Measurements from ENCODE around the gene CTNNA3. TPM values are rescaled to one million over a fixed set of nuclear protein-coding genes. Genes with fewer than 3 reads are reported as not detected.
"Not testable (repeated sequence)": the region's sequence is repeated elsewhere in the genome, so short reads cannot be mapped to it uniquely, and the experiment has no call there.

Gene CTNNA3
- total and polyA plus RNA-seq, 4 donors, result 0.38 to 8.9 (median 5.2) TPM

DNA sequence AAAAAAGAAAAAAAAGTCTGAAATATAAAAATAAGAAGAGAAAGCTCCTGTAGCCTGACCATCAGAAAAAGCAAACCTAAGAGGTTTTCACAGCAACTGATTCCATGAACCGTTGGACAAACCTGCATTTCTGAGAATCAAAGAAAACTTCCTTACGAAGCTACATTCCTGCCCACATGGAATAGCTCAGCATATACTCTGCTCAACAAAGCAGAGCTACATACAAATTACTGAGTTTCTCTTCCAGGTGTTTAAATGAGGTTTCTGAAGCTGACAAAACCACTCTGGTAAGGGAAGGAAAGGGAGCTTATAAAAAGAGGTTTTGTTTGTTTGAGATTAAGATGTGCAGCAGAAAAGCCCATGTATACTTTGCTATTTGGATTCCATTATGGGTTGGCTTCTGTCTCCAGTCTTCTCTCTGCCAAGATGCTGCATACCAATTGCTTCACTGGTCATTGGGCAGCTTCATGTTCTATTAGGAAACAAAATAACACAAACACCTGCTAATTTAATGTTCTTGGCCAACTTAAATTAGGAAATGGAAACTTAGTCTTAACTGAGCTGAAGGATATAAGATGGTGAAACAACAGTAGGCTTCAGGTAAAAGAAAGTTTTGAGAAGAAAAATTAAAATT, 456.0 kb downstream of the CTNNA3 start:
- WGBS, 2 donors, result 66 to 76% methylated on average over 2 of the region's 2 CpGs
- Histone ChIP-seq H3K4me1 (ENCODE audit: control insufficient read depth in 1 of 2, insufficient read depth in 2 of 2, low read length in 2 of 2) (no peaks in the 10 kb centered on the region), H3K27me3 (ENCODE audit: control insufficient read depth in 1 of 2, insufficient read depth in 2 of 2, low read length in 1 of 2) (no peaks in the 10 kb centered on the region), H3K4me3 (ENCODE audit: low read length in 2 of 2) (no peak overlapping the region), H3K27ac (ENCODE audit: low read depth in 1 of 2, low read length in 2 of 2) (no peak overlapping the region), H3K9me3 (ENCODE audit: control insufficient read depth, low read length) (no peaks in the 10 kb centered on the region), H3K36me3 (ENCODE audit: control insufficient read depth in 1 of 2, insufficient read depth in 2 of 2, low read length in 1 of 2) (no peaks in the 10 kb centered on the region)
- intact Hi-C loops (cut with DNase I), result no loop called here
- ATAC-seq (ENCODE audit: low FRiP score) (no peak), DNase-seq (no peak)

- H3K4me1 ChIP-seq (ENCODE audit: control insufficient read depth in 1 of 2, insufficient read depth in 2 of 2, low read length in 2 of 2); H3K9me3 ChIP-seq (ENCODE audit: control insufficient read depth, low read length); H3K4me3 ChIP-seq (ENCODE audit: low read length in 2 of 2); intact Hi-C loops (cut with DNase I); H3K27ac ChIP-seq (ENCODE audit: low read depth in 1 of 2, low read length in 2 of 2); H3K27me3 ChIP-seq (ENCODE audit: control insufficient read depth in 1 of 2, insufficient read depth in 2 of 2, low read length in 1 of 2); H3K36me3 ChIP-seq (ENCODE audit: control insufficient read depth in 1 of 2, insufficient read depth in 2 of 2, low read length in 1 of 2); ATAC-seq (ENCODE audit: low FRiP score); DNase-seq: not testable (repeated sequence)
- 28 to 32% methylated on average over 29 of the region's 29 CpGs for WGBS, 2 donors
Measured at GRCh38 chr10:67230680-67231500, 465.1 kb downstream of the CTNNA3 start.

DNA sequence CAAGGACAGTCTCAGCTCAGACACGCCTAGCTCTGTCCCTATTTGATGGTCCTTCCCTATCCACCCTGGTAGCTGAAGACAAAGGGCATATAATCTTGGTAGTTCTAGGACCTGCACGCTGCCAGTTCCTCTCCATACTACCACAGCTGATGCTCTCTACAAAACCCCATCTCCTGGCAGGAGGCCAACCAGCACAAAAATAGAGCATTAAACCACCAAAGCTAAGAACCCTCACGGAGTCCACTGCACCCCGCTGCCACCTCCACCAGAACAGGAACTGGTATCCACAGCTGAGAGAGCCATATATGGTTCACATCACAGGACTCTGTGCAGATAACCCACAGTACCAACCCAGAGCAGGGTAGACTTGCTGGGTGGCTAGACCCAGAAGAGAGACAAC, 470.8 kb downstream of the CTNNA3 start:
- intact Hi-C loops (cut with DNase I), result no loop called here
- Histone ChIP-seq H3K27me3 (ENCODE audit: control insufficient read depth in 1 of 2, insufficient read depth in 2 of 2, low read length in 1 of 2) (no peaks in the 10 kb centered on the region), H3K27ac (ENCODE audit: low read depth in 1 of 2, low read length in 2 of 2) (no peak overlapping the region), H3K4me3 (ENCODE audit: low read length in 2 of 2) (no peak overlapping the region), H3K9me3 (ENCODE audit: control insufficient read depth, low read length) (no peaks in the 10 kb centered on the region), H3K4me1 (ENCODE audit: control insufficient read depth in 1 of 2, insufficient read depth in 2 of 2, low read length in 2 of 2) (no peaks in the 10 kb centered on the region), H3K36me3 (ENCODE audit: control insufficient read depth in 1 of 2, insufficient read depth in 2 of 2, low read length in 1 of 2) (no peaks in the 10 kb centered on the region)
- DNase-seq, result no peak
- 94 to 96% methylated on average over 4 of the region's 4 CpGs for WGBS, 2 donors
- no peak for ATAC-seq (ENCODE audit: low FRiP score)

DNA sequence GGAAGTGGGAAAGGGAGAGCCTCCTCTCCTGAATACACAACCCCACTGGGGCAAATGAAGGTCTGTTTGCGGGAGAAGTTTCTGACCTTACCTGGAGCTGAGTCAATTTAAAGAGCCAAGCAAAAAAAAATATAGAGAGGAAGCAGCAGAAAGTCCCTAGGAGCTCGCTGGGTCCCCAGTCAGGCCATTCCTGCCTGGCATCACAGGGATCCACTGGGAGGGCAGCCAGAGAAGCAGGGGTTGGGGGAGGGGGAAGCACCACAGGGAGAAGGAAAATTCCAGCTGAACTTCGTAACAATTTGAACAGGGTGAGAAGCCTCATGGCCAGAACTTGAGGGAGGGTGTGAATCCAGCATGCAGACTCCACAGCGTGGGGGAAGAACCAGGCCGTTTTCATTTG, 471.4 kb downstream of the CTNNA3 start:
- ATAC-seq (ENCODE audit: low FRiP score) (no peak), DNase-seq (no peak)
- Histone ChIP-seq H3K27ac (ENCODE audit: low read depth in 1 of 2, low read length in 2 of 2) (no peak overlapping the region), H3K4me3 (ENCODE audit: low read length in 2 of 2) (no peak overlapping the region), H3K36me3 (ENCODE audit: control insufficient read depth in 1 of 2, insufficient read depth in 2 of 2, low read length in 1 of 2) (no peaks in the 10 kb centered on the region), H3K4me1 (ENCODE audit: control insufficient read depth in 1 of 2, insufficient read depth in 2 of 2, low read length in 2 of 2) (no peaks in the 10 kb centered on the region), H3K9me3 (ENCODE audit: control insufficient read depth, low read length) (no peaks in the 10 kb centered on the region), H3K27me3 (ENCODE audit: control insufficient read depth in 1 of 2, insufficient read depth in 2 of 2, low read length in 1 of 2) (no peaks in the 10 kb centered on the region)
- WGBS, 2 donors, result 69 to 77% methylated on average over 5 of the region's 5 CpGs
- intact Hi-C loops (cut with DNase I), result no loop called here

DNA sequence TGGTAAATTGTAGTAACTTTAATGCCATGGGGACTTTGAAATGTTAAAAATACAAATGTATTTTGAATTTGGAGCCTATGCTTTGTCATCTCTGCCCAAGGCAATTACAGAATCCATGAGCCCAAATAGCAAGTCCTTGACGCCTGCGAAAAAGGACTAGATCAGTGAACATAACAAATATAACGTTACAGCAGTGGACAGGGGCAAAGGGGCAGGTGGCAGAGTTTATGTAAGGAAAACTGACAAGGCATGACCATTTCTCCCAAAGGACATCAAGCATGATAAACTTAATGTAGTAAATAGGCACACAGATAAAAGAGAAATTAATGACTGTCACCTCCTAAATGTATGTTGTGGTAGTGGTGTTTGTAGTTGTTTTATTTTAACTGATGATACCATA, 473.1 kb downstream of the CTNNA3 start:
- 61 to 69% methylated on average over 3 of the region's 3 CpGs for WGBS, 2 donors
- Histone ChIP-seq H3K27ac (ENCODE audit: low read depth in 1 of 2, low read length in 2 of 2) (no peak overlapping the region), H3K36me3 (ENCODE audit: control insufficient read depth in 1 of 2, insufficient read depth in 2 of 2, low read length in 1 of 2) (peaks cover 0 to 2% of the 10 kb centered on the region in 2 donors), H3K9me3 (ENCODE audit: control insufficient read depth, low read length) (no peaks in the 10 kb centered on the region), H3K27me3 (ENCODE audit: control insufficient read depth in 1 of 2, insufficient read depth in 2 of 2, low read length in 1 of 2) (no peaks in the 10 kb centered on the region), H3K4me1 (ENCODE audit: control insufficient read depth in 1 of 2, insufficient read depth in 2 of 2, low read length in 2 of 2) (no peaks in the 10 kb centered on the region), H3K4me3 (ENCODE audit: low read length in 2 of 2) (no peak overlapping the region)
- intact Hi-C loops (cut with DNase I), result no loop called here
- ATAC-seq (ENCODE audit: low FRiP score) (no peak), DNase-seq (no peak)

DNA sequence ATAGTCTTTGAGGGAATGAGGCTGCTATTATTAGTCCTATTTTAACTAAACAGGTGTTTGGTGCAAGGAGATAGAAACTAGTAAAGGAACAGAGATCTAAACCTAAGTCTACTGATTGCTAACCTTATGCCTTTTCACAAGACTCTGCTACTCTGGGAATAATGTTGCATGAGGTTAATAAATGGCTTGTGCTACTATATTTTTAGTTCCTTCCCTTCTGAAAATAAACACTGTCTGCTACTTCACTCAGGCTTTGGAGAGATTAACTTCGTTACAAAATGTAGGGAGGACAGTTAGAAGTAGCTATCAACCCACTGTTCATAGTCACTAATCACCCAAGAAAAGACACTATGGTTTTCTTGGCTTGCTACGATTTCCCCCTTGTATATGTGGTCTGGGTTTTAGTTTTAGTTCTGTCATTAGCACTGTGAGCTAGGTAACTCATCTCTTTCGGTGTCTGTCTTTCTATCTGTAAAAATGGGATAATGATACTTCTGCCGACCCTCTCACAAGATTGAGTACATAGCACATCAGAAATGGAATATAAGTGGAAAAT, 474.0 kb downstream of the CTNNA3 start:
- WGBS, 2 donors, result 58 to 68% methylated on average over 4 of the region's 4 CpGs
- no peaks in the 10 kb centered on the region for H3K27me3 ChIP-seq (ENCODE audit: control insufficient read depth in 1 of 2, insufficient read depth in 2 of 2, low read length in 1 of 2)
- peaks cover 0 to 2% of the 10 kb centered on the region in 2 donors for H3K36me3 ChIP-seq (ENCODE audit: control insufficient read depth in 1 of 2, insufficient read depth in 2 of 2, low read length in 1 of 2)
- no peak for DNase-seq
- H3K27ac ChIP-seq (ENCODE audit: low read depth in 1 of 2, low read length in 2 of 2), result no peak overlapping the region
- H3K4me3 ChIP-seq (ENCODE audit: low read length in 2 of 2), result no peak overlapping the region
- intact Hi-C loops (cut with DNase I), result no loop called here
- H3K9me3 ChIP-seq (ENCODE audit: control insufficient read depth, low read length), result no peaks in the 10 kb centered on the region
- no peaks in the 10 kb centered on the region for H3K4me1 ChIP-seq (ENCODE audit: control insufficient read depth in 1 of 2, insufficient read depth in 2 of 2, low read length in 2 of 2)
- no peak for ATAC-seq (ENCODE audit: low FRiP score)

DNA sequence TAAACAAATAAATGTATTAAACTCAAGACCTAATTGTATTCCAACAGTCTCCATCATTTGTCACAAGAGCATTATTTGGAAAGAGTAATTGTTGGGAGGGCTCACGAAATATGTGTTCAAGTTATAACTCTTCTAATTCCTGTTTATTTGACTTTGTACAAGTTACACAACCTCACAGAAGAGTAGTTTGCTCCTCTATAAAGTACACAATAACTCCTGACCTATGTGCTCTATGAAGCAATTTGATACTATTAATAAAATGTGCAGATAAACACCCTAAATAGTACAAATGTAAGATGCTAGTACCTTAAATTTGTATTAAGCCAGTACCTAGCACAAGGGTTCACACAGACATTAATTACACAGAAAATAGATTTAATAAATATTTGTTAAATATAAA, 484.3 kb downstream of the CTNNA3 start:
- ATAC-seq (ENCODE audit: low FRiP score) (no peak), DNase-seq (no peak)
- intact Hi-C loops (cut with DNase I), result no loop called here
- Histone ChIP-seq H3K27ac (ENCODE audit: low read depth in 1 of 2, low read length in 2 of 2) (no peak overlapping the region), H3K4me1 (ENCODE audit: control insufficient read depth in 1 of 2, insufficient read depth in 2 of 2, low read length in 2 of 2) (no peaks in the 10 kb centered on the region), H3K36me3 (ENCODE audit: control insufficient read depth in 1 of 2, insufficient read depth in 2 of 2, low read length in 1 of 2) (no peaks in the 10 kb centered on the region), H3K9me3 (ENCODE audit: control insufficient read depth, low read length) (no peaks in the 10 kb centered on the region), H3K4me3 (ENCODE audit: low read length in 2 of 2) (no peak overlapping the region), H3K27me3 (ENCODE audit: control insufficient read depth in 1 of 2, insufficient read depth in 2 of 2, low read length in 1 of 2) (no peaks in the 10 kb centered on the region)
- 90 to 93% methylated on average over 1 of the region's 1 CpG for WGBS, 2 donors

- H3K27ac ChIP-seq (ENCODE audit: low read depth in 1 of 2, low read length in 2 of 2); H3K4me1 ChIP-seq (ENCODE audit: control insufficient read depth in 1 of 2, insufficient read depth in 2 of 2, low read length in 2 of 2); intact Hi-C loops (cut with DNase I); ATAC-seq (ENCODE audit: low FRiP score); H3K9me3 ChIP-seq (ENCODE audit: control insufficient read depth, low read length); H3K27me3 ChIP-seq (ENCODE audit: control insufficient read depth in 1 of 2, insufficient read depth in 2 of 2, low read length in 1 of 2); DNase-seq; H3K4me3 ChIP-seq (ENCODE audit: low read length in 2 of 2); H3K36me3 ChIP-seq (ENCODE audit: control insufficient read depth in 1 of 2, insufficient read depth in 2 of 2, low read length in 1 of 2): not testable (repeated sequence)
- 84 to 88% methylated on average over 6 of the region's 6 CpGs for WGBS, 2 donors
Measured at GRCh38 chr10:67207923-67208322, 488.1 kb downstream of the CTNNA3 start.
